Upper lobe of left lung (tissue), 6 donors: ENCODE results near the gene PPA1. TPM values are rescaled to one million over a fixed set of nuclear protein-coding genes. Genes with fewer than 3 reads are reported as not detected.

Source experiments
- ATAC-seq, 2 donors: fragments of 200-7000 bp; cut with Tn5 transposase; one replicate each; pipeline ENCODE4 v1.9.1; 2022; ENCODE audit warnings: mild to moderate bottlenecking in 2 of 2, moderate library complexity in 2 of 2; ENCODE audit not compliant: low FRiP score in 2 of 2
- DNase-seq, 2 donors: peaks; one replicate each; pipeline ENCODE4 v3.0.0-alpha.2; 2019 to 2020
- H3K27ac ChIP-seq, 4 donors: fragments of 200-600 bp; sonication (generic); one replicate each; pipeline ENCODE4 v1.5.1; 2016 to 2019
- H3K27me3 ChIP-seq, 4 donors: fragments of 200-600 bp; sonication (generic); one replicate each; pipeline ENCODE4 v1.5.1; 2017 to 2019
- H3K36me3 ChIP-seq, 4 donors: fragments of 200-600 bp; sonication (generic); one replicate each; pipeline ENCODE4 v1.5.1; 2016 to 2019
- H3K4me1 ChIP-seq, 4 donors: fragments of 200-600 bp; sonication (generic); one replicate each; pipeline ENCODE4 v1.5.1; 2018 to 2019
- H3K4me3 ChIP-seq, 4 donors: fragments of 200-600 bp; sonication (generic); one replicate each; pipeline ENCODE4 v1.5.1; 2017 to 2019; ENCODE audit warnings: mild to moderate bottlenecking in 2 of 4, moderate library complexity in 1 of 4
- H3K9me3 ChIP-seq, 4 donors: fragments of 200-600 bp; sonication (generic); one replicate each; pipeline ENCODE4 v1.5.1; 2018 to 2019
- CTCF ChIP-seq, 6 experiments: fragments of 450-650 bp in 4 of 6; fragments of 200-600 bp in 2 of 6; sonication (generic) in 2 of 6; IDR thresholded peaks; one replicate each; pipeline ENCODE4 v1.5.1; 2016 to 2019; ENCODE audit warnings: antibody characterized with exemption in 6 of 6
- EP300 ChIP-seq, 4 donors: sonication (generic); formaldehyde crosslinking; IDR thresholded peaks; one replicate each; pipeline ENCODE4 v1.5.1; 2017; ENCODE audit warnings: antibody characterized with exemption in 4 of 4, control low read depth in 2 of 4
- POLR2A ChIP-seq, 4 donors: fragments of 450-650 bp; IDR thresholded peaks; one replicate each; pipeline ENCODE4 v1.5.1; 2016 to 2017; ENCODE audit warnings: antibody characterized with exemption in 4 of 4, mild to moderate bottlenecking in 2 of 4
- POLR2AphosphoS5 ChIP-seq, 2 donors: sonication (generic); formaldehyde crosslinking; IDR thresholded peaks; one replicate each; pipeline ENCODE4 v1.5.1; 2017; ENCODE audit warnings: antibody characterized with exemption in 2 of 2
- WGBS, 2 donors: methylation state at CpG; one replicate each; pipeline ENCODE4 v1.1.5; 2017 to 2018; 5-methylcytosine and 5-hydroxymethylcytosine counted together
- total RNA-seq, 6 donors: library from RNA; depleted of rRNA in 4 of 6; stranded (reverse); fragments of >200 nt in 4 of 6; gene quantifications; one replicate each; pipeline versions ENCODE4 v1.1.0 to v1.2.1, GENCODE V29; 2016 to 2021
- donor health status: DM: no; HTN: no; CAD: no; lungs with moderate emphysema.
- donor health status: DM: no; HTN: yes; CAD: no; lungs with severe emphysema.

PPA1 gene
- total RNA-seq, 6 donors from 2014 or later: 46.1 to 205 (median 154) TPM

- peaks cover 14 to 22% (median 16%) of the 10 kb centered on the region in 4 donors for H3K4me1 ChIP-seq
- no peaks in the 10 kb centered on the region for H3K36me3 ChIP-seq
- ATAC-seq: peak in 1 of 2 donors; percentile 1
- TF ChIP-seq POLR2A (IDR thresholded peaks at IDR 0.05) (peak in 1 of 4 donors; percentile 18), POLR2AphosphoS5 (IDR thresholded peaks at IDR 0.05) (no peak)
- H3K27me3 ChIP-seq: no peaks in the 10 kb centered on the region
- peak in 1 of 2 donors; percentile 48 for DNase-seq
- 37 to 41% methylated on average over 3 to 4 of the region's 4 CpGs for WGBS, 2 donors
- no peaks in the 10 kb centered on the region for H3K9me3 ChIP-seq
- H3K4me3 ChIP-seq: no peak overlapping the region
- H3K27ac ChIP-seq: peak overlapping the region; percentile 54 to 85 (median 77)
These were observed 59.0 kb downstream of the PPA1 start for GRCh38 chr10:70174058-70174741.

GRCh38 chr10:70169649-70170364, 63.4 kb downstream of the PPA1 start:
- H3K27me3 ChIP-seq: no peaks in the 10 kb centered on the region
- H3K36me3 ChIP-seq: peaks cover 0 to 16% (median 1%) of the 10 kb centered on the region in 4 donors
- H3K4me3 ChIP-seq: peak overlapping the region; percentile 66 to 96 (median 82)
- 1 to 3% methylated on average over 26 to 35 of the region's 40 CpGs for WGBS, 2 donors
- peak overlapping the region; percentile 94 to 99 (median 94) for H3K27ac ChIP-seq
- peaks cover 39 to 59% (median 46%) of the 10 kb centered on the region in 4 donors for H3K4me1 ChIP-seq
- ATAC-seq: peak; percentile 58 to 67
- peak in 1 of 2 donors; percentile 44 for DNase-seq
- no peaks in the 10 kb centered on the region for H3K9me3 ChIP-seq
- TF ChIP-seq POLR2AphosphoS5 (IDR thresholded peaks at IDR 0.05) (no peak), POLR2A (IDR thresholded peaks at IDR 0.05) (no peak), EP300 (IDR thresholded peaks at IDR 0.05) (no peak)

- no peak for DNase-seq
- 16 to 31% methylated on average over 2 of the region's 2 CpGs for WGBS, 2 donors
- no peaks in the 10 kb centered on the region for H3K9me3 ChIP-seq
- peak overlapping the region; percentile 94 to 99 (median 94) for H3K27ac ChIP-seq
- peaks cover 40 to 58% (median 46%) of the 10 kb centered on the region in 4 donors for H3K4me1 ChIP-seq
- TF ChIP-seq POLR2AphosphoS5 (IDR thresholded peaks at IDR 0.05) (no peak), EP300 (IDR thresholded peaks at IDR 0.05) (no peak), POLR2A (IDR thresholded peaks at IDR 0.05) (no peak), CTCF (IDR thresholded peaks at IDR 0.05) (no peak)
- no peaks in the 10 kb centered on the region for H3K27me3 ChIP-seq
- H3K4me3 ChIP-seq: peak overlapping the region in 3 of 4 donors; percentile 66 to 96 (median 70)
- H3K36me3 ChIP-seq: peaks cover 0 to 18% (median 1%) of the 10 kb centered on the region in 4 donors
- no peak for ATAC-seq
These were observed 64.2 kb downstream of the PPA1 start for GRCh38 chr10:70169011-70169410.

GRCh38 chr10:70167246-70167645, 66.0 kb downstream of the PPA1 start:
- Histone ChIP-seq H3K9me3 (no peaks in the 10 kb centered on the region), H3K27me3 (no peaks in the 10 kb centered on the region), H3K36me3 (peaks cover 0 to 22% (median 1%) of the 10 kb centered on the region in 4 donors), H3K4me3 (no peak overlapping the region), H3K4me1 (peaks cover 47 to 70% (median 57%) of the 10 kb centered on the region in 4 donors), H3K27ac (no peak overlapping the region)
- DNase-seq (no peak), ATAC-seq (no peak)
- 80 to 93% methylated on average over 7 of the region's 7 CpGs for WGBS, 2 donors
- TF ChIP-seq POLR2A (IDR thresholded peaks at IDR 0.05) (no peak), POLR2AphosphoS5 (IDR thresholded peaks at IDR 0.05) (no peak), EP300 (IDR thresholded peaks at IDR 0.05) (no peak), CTCF (IDR thresholded peaks at IDR 0.05) (no peak)

GRCh38 chr10:70166394-70166793, 66.8 kb downstream of the PPA1 start:
- no peaks in the 10 kb centered on the region for H3K27me3 ChIP-seq
- H3K4me1 ChIP-seq: peaks cover 53 to 75% (median 61%) of the 10 kb centered on the region in 4 donors
- H3K27ac ChIP-seq: no peak overlapping the region
- TF ChIP-seq CTCF (IDR thresholded peaks at IDR 0.05): no peak
- no peaks in the 10 kb centered on the region for H3K9me3 ChIP-seq
- peaks cover 0 to 29% (median 1%) of the 10 kb centered on the region in 4 donors for H3K36me3 ChIP-seq
- 75 to 79% methylated on average over 3 of the region's 3 CpGs for WGBS, 2 donors
- no peak for ATAC-seq
- no peak overlapping the region for H3K4me3 ChIP-seq
- DNase-seq: no peak
